ENCODE measurements around the gene BBOX1. TPM values are rescaled to one million over a fixed set of nuclear protein-coding genes. Genes with fewer than 3 reads are reported as not detected.

The BBOX1 gene
- total RNA-seq, 1 experiment from 2014 or later, result not detected

DNA sequence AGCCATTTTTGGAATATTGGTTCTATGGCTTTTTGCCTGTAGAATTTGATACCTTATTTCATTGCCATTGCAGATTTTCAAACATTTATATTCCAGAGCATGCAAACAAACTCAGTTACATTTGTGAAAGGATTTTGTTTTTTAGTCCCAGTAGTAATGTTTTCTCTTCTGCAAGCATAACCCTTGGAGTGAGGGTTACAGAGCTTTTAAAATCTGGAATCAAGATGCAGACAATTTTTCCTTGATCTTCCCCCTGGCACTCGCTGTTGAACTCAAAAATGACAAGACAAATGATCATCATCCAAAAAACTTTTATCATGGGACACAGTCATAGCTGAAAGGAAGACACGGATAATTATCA is 20.8 kb downstream of the BBOX1 start:
- in situ Hi-C loops (cut with HindIII; ENCODE audit: low pct_unique_long_range_greater_than_20kb, low sequenced_read_pairs), result no loop called here
- CTCF ChIA-PET, result no interaction called here
- no peak overlapping the region for H3K4me3 ChIP-seq (ENCODE audit: low read depth in 2 of 2, low read length in 2 of 2)
- H3K27me3 ChIP-seq (ENCODE audit: control insufficient read depth, insufficient read depth, low read length), result no peaks in the 10 kb centered on the region
- no peaks in the 10 kb centered on the region for H3K4me1 ChIP-seq (ENCODE audit: control insufficient read depth, insufficient read depth, low read length)
- no peaks in the 10 kb centered on the region for H3K36me3 ChIP-seq (ENCODE audit: control insufficient read depth, insufficient read depth, low read length)
- no peak overlapping the region for H3K27ac ChIP-seq (ENCODE audit: low read length)
- POLR2A ChIA-PET, result no interaction called here
- ATAC-seq (no peak), DNase-seq (ENCODE audit: low read depth, low spot score) (no peak)
- H3K9me3 ChIP-seq (ENCODE audit: control insufficient read depth, insufficient read depth, low read depth, low read length), result no peaks in the 10 kb centered on the region
- BruUV-seq (replicated peaks), result no TSS peak
- intact Hi-C loops (cut with micrococcal nuclease; ENCODE audit: unreplicated experiment), result no loop called here
- no peak for TF ChIP-seq POLR2AphosphoS5 (IDR thresholded peaks at IDR 0.05; ENCODE audit: low read depth, low read length)
- no peak for TF ChIP-seq CTCF (IDR thresholded peaks at IDR 0.05)
- TF ChIP-seq SIN3A (IDR thresholded peaks at IDR 0.05; ENCODE audit: borderline replicate concordance, insufficient read depth, low read depth, low read length), result no peak
- no peak for TF ChIP-seq TCF7L2 (IDR thresholded peaks at IDR 0.05; ENCODE audit: low read depth, low read length)
- TF ChIP-seq REST (IDR thresholded peaks at IDR 0.05; ENCODE audit: insufficient read depth in 1 of 2, low read depth in 2 of 2, low read length in 1 of 2), result no peak

DNA sequence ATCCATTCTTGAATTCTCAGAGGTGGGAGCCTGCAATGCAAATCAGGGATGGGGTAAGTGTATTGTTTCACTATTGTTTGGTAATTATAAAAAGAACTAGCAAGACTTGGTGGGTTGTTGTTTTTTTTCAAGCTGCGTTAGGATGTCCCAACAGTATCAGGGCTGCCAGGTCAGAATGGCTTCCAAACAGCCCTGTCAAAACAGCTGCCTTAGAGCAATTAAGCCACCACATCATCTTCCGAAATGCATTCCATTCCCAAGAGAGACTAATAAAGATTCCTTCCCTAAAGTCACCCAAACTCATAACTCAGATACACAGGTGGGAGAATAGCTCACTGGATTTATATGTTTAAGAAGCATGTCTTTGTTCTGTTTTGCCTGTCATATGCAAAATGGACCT is 23.5 kb downstream of the BBOX1 start:
- TF ChIP-seq SIN3A (IDR thresholded peaks at IDR 0.05; ENCODE audit: borderline replicate concordance, insufficient read depth, low read depth, low read length) (no peak), REST (IDR thresholded peaks at IDR 0.05; ENCODE audit: insufficient read depth in 1 of 2, low read depth in 2 of 2, low read length in 1 of 2) (no peak), CTCF (IDR thresholded peaks at IDR 0.05) (no peak), TCF7L2 (IDR thresholded peaks at IDR 0.05; ENCODE audit: low read depth, low read length) (no peak), POLR2AphosphoS5 (IDR thresholded peaks at IDR 0.05; ENCODE audit: low read depth, low read length) (no peak)
- in situ Hi-C loops (cut with HindIII; ENCODE audit: low pct_unique_long_range_greater_than_20kb, low sequenced_read_pairs), result no loop called here

More for the DNA sequence above, 23.5 kb downstream of the BBOX1 start:
- BruUV-seq (replicated peaks), result no TSS peak
- CTCF ChIA-PET, result no interaction called here
- DNase-seq (ENCODE audit: low read depth, low spot score) (no peak), ATAC-seq (no peak)
- H3K4me3 ChIP-seq (ENCODE audit: low read depth in 2 of 2, low read length in 2 of 2), result no peak overlapping the region
- H3K27ac ChIP-seq (ENCODE audit: low read length), result no peak overlapping the region
- POLR2A ChIA-PET, result no interaction called here
- no peaks in the 10 kb centered on the region for H3K4me1 ChIP-seq (ENCODE audit: control insufficient read depth, insufficient read depth, low read length)
- no peaks in the 10 kb centered on the region for H3K9me3 ChIP-seq (ENCODE audit: control insufficient read depth, insufficient read depth, low read depth, low read length)
- H3K36me3 ChIP-seq (ENCODE audit: control insufficient read depth, insufficient read depth, low read length), result no peaks in the 10 kb centered on the region
- intact Hi-C loops (cut with micrococcal nuclease; ENCODE audit: unreplicated experiment), result no loop called here
- no peaks in the 10 kb centered on the region for H3K27me3 ChIP-seq (ENCODE audit: control insufficient read depth, insufficient read depth, low read length)
